Medulla oblongata (tissue), 1 donor: Measurements from ENCODE around the gene BEND7.
"Not testable (repeated sequence)": the region's sequence is repeated elsewhere in the genome, so short reads cannot be mapped to it uniquely, and the experiment has no call there.

Experiments
- DNase-seq: peaks from one replicate; pipeline ENCODE4 v3.0.0-alpha.2; 2015; ENCODE audit errors: extremely low spot score

BEND7 gene, protein sequence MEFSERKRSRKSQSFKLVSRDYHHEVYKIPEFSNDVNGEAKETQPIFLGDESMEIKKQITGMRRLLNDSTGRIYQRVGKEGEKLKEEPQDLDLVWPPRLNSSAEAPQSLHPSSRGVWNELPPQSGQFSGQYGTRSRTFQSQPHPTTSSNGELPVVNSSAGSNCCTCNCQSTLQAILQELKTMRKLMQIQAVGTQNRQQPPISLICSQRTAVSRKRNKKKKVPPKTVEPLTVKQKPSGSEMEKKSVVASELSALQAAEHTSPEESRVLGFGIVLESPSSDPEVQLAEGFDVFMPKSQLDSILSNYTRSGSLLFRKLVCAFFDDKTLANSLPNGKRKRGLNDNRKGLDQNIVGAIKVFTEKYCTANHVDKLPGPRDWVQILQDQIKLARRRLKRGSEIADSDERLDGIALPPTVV

DNA sequence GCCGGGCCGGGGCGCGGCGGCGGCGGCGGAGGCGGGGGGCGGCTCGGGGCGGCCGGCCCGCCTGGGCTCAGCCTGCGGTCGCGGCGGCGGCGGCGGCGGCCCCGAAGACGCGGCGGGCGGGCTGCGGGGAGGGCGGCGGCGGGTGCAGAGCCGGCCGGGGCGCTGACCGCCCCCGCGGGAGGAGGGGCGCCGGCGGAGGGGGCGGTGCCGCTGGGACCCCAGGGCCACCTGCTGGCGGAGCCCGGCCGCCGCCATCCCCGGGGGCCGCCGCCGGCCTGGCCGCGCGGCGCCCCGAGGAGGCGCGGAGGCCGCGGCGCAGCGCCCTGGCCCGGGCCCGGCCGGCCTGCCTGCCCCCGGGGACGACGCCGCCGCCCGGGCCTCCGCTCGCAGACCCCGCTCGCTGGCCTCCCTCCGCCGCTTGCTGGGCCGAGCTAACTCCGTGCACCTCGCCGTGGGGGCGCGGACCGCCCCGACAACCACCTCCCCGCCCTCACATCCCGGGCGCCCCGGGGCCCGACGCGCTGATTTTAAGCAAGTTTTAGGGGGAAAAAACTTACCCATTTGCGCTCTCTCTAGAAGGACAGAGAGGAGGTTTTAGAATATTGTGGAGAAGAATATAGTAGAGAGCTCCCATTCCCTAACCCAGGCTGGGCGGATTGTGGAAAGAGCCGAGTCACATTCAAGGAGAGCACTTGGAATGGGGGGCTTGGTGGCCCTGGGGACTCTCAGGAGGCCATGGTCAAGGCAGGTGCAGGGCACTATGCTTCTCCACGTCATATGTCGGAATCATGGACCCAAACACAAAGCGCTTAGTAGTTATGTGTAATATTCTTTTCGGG is at the start of gene BEND7:
Gene BEND7, minus strand, starts transcription at position 140 of the 839 bp plus-strand sequence. CDS start 481 bp downstream, outside the sequence.
- no peak for DNase-seq

GRCh38 chr10:13573960-13574359 is 45.1 kb upstream of the BEND7 start:
- no peak for DNase-seq

DNA sequence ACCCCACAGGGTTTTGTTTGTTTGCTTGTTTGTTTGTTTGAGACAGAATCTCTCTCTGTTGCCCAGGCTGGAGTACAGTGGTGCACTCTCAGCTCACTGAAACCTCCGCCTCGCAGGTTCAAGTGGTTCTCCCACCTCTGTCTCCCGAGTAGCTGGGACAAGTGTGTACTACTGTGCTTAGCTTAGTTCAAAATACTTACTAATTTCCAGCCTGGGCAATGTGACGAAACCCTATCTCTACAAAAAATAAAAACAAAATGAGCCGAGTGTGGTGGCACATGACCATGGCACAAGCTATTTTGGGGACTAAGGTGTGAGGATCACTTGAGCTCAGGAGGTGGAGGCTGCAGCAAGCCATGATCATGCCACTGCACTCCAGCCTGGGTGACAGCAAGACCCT is 42.7 kb upstream of the BEND7 start:
- DNase-seq, result no peak

GRCh38 chr10:13567030-13567429 is 38.2 kb upstream of the BEND7 start:
- DNase-seq, result no peak

DNA sequence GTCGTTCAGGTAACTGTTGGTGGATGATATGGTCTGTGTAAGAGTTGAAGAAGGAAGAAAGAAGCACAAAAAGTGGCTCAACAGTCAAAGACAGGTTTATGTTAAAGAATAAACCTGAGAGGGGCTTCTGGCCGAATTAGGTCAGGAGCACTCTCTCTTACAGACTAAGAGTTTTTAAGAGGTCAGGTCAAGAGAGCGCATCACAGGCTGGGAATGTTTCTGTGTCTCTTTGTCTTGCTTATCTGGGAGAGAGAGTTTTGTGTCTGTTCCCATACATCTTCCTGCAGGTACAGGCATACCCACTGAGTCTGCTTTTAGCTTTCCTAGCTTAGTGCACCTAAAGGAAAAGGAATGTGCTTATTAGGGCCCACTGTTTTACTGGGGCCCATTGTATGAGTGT is 35.8 kb upstream of the BEND7 start:
- no peak for DNase-seq

DNA sequence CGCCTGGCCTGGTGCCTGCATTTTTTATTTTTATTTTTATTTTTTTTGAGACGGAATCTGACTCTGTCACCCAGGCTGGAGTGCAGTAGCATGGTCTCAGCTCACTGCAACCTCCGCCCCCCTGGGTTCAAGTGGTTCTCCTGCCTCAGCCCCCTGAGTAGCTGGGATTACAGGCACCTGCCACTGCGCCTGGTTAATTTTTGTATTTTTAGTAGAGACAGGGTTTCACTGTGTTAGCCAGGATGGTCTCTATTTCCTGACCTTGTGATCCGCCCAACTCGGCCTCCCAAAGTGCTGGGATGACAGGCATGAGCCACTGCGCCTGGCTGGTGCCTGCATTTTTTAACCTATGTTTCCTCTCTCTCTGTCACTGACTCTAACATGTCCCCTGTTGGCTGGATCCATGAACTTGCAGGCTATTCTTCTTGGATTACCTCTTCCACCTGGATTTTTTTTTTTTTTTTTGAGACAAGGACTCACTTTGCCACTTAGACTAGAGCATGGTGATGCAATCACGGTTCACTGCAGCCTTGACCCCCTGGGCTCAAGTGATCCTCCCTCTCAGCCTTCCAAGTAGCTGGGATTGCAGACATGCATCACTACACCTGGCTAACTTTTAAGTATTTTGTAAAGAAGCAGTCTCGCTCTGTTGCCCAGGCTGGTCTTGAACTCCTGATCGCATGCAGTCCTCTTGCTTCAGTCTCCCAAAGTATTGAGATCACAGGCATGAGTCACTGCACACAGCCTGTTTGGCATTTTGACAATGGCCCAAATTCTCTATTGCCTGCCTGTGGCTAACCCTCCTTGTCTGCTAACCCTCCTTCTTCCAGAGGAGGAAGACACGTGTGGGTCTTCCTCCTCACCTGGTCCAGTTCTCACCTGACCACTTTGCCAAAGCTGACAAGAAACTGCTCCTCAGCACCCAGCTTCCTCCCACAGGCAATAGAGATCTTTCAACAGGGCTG is 34.9 kb upstream of the BEND7 start:
- DNase-seq, result no peak

DNA sequence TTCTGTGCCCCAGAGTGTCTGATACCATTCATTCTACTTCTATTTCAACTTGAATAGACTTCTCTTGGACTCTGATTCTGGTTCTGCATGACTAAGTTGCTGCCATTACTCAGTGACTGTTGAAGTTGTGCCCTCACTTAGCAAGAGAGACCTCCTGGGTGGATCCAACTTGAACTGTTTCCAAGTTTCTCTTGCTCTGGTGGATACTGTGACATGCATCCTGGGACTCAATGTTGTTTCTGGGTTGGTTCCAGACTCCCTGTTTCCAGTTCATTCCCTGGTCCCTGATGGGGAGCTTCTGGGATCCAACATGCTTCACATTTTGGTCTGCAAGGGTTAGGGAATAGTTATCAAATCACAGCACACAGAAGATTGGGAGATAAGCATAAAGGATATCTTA is 31.8 kb upstream of the BEND7 start:
- DNase-seq, result no peak

GRCh38 chr10:13559124-13559700 is 30.4 kb upstream of the BEND7 start:
- no peak for DNase-seq

DNA sequence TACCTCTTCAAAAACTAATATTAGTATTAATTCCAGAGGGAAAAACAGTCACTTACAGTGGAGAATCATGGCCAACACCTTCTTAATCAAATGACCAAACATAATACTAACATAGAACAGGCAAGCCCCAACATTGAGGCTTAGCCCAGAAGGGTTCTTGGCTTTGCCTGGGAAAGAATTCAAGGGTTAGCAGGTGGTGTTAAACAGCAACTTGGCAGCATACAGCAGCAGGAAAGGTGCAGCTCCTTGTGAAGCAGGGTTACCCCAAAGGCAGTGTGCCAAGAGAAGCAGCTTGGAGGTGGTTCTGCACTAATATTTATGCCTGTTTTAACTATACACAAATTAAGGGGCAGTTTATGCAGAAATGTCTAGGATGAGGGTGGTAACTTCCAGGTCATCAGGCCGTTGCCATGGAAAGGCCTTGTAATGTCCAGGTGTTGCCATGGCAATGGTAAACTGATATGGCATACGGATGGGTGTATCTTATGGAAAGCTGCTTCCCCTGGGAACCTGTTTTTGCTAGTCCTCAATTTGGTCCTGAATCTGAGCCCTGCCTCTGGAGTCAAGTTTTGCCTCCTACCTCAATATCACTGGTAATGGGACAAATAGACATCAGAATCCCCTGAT is 27.2 kb upstream of the BEND7 start:
- no peak for DNase-seq

DNA sequence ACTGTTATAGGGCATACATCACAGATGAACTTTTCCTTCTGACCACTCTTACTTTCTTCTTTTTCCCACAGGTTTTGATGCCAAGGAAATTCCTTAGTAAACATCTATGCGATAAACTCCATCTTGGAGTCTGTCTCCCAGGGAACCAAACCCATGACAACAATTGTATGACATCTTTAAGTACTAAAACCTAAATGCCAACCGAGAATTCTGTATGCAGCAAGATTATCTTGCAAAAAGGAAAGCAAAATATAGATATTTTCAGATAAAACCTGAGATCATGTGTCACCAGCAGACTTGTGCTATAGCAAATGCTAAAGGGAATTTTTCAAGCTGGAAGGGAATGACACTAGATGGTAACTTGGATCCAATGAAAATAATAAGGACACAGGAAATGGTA is 22.0 kb upstream of the BEND7 start:
- no peak for DNase-seq

DNA sequence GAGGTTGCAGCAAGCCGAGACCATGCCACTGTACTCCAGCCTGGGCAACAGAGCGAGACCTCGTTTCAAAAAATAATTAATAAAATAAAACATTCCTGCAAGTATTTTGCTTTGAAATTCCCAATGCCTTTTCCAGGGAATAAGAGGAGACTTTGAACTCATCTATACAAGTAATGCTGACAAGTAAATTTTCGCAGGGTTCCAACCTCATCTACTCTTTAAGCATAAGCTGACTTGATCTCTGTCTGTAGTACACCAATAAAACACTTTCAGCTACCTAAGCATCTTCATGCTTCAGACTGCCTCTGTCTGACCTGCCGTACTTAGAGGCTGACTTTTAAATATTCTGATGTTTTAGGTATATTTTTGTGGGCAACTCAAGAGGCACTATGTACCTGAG is 13.7 kb upstream of the BEND7 start:
- no peak for DNase-seq

GRCh38 chr10:13537985-13538384 is 9.2 kb upstream of the BEND7 start:
- not testable (repeated sequence) for DNase-seq

GRCh38 chr10:13536674-13537366 is 8.0 kb upstream of the BEND7 start:
- peak; percentile 49 for DNase-seq

GRCh38 chr10:13535346-13535745 is 6.5 kb upstream of the BEND7 start:
- no peak for DNase-seq

GRCh38 chr10:13529714-13529973 is 830 bp upstream of the BEND7 start:
- DNase-seq, result no peak

GRCh38 chr10:13528123-13528874 is 515 bp downstream of the BEND7 start:
- DNase-seq, result no peak

DNA sequence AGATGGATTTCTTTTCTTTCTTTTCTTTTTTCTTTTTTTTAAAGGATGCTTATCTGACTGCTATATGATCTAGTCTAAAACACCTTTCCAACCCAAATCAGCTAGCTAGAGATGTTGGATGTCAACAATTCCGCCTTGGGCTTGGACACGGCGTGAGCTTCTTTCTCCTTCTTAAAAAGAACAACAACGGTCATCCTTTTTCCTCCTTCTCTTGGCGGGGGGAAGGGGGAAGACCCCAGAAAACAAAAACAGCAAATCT is 1.0 kb downstream of the BEND7 start:
- DNase-seq, result no peak

GRCh38 chr10:13526948-13527863 is 1.6 kb downstream of the BEND7 start:
- DNase-seq, result peak; percentile 13

DNA sequence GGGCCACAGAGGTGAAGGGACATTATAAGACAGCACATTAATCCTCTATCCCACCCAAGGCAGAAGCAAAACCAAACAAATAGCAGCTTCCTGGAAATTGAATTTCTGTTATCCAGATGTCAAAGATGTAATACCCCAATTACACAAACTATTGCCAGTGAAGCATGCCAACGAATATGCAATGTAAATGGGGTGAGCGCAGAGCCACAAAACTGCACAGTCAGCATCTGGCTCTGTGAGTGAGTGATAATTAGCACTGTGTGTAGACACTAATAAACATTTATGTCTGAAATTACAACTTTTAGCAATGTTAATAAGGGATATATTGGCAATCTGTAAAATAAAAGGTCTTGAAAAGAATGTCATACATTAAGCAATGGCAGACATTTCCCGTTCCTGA is 3.2 kb downstream of the BEND7 start:
- no peak for DNase-seq
